Naive thymus-derived CD4-positive, alpha-beta T cell (primary cell): ENCODE data around the gene PSMA1. TPM values are rescaled to one million over a fixed set of nuclear protein-coding genes. Genes with fewer than 3 reads are reported as not detected.
"Not testable (repeated sequence)": the region's sequence is repeated elsewhere in the genome, so short reads cannot be mapped to it uniquely, and the experiment has no call there.

Source experiments
- ATAC-seq: fragments of 150-1000 bp; cut with Tn5 transposase; 2 replicates; pipeline ENCODE4 v1.10.0; 2021; ENCODE audit warnings: mild to moderate bottlenecking, moderate library complexity
- CTCF ChIA-PET: fragments of 350-600 bp; sonication (Branson Sonifier 250); formaldehyde crosslinking; loops from one replicate; lab custom pipeline; 2021; ENCODE audit warnings: antibody characterized with exemption; lab: Charles Lee
- POLR2A ChIA-PET: fragments of 350-600 bp; sonication (Branson Sonifier 250); formaldehyde crosslinking; loops from one replicate; lab custom pipeline; 2021; ENCODE audit warnings: antibody characterized with exemption, inconsistent platforms; lab: Charles Lee
- DNase-seq, 9 donors: peaks; one replicate each; pipeline versions ENCODE4 v3.0.0 to v3.0.0-alpha.2; 2020 to 2022; ENCODE audit warnings: mixed read lengths in 1 of 9
- H3K27ac ChIP-seq: one replicate; pipeline ENCODE4 v1.7.0; 2013; ENCODE audit warnings: mild to moderate bottlenecking, low read depth, low read length, moderate library complexity
- H3K27me3 ChIP-seq, 2 donors: one replicate each; pipeline ENCODE4 v1.7.0; 2013; ENCODE audit warnings: low read length in 2 of 2, mild to moderate bottlenecking in 2 of 2, moderate library complexity in 2 of 2; ENCODE audit not compliant: control insufficient read depth in 2 of 2, insufficient read depth in 2 of 2
- H3K36me3 ChIP-seq, 3 experiments: 1 replicate in 2 of 3; 2 replicates in 1 of 3; pipeline ENCODE4 v1.7.0; 2013; ENCODE audit warnings: low read length in 3 of 3, mild to moderate bottlenecking in 3 of 3, moderate library complexity in 1 of 3; ENCODE audit not compliant: insufficient read depth in 3 of 3, control insufficient read depth in 2 of 3
- H3K4me1 ChIP-seq, 2 donors: one replicate each; pipeline ENCODE4 v1.7.0; 2013; ENCODE audit warnings: low read length in 2 of 2, mild to moderate bottlenecking in 2 of 2, moderate library complexity in 1 of 2; ENCODE audit not compliant: control insufficient read depth in 2 of 2, insufficient read depth in 2 of 2
- H3K4me3 ChIP-seq: 2 replicates; pipeline ENCODE4 v1.7.0; 2013; ENCODE audit warnings: mild to moderate bottlenecking, low read length
- H3K9me3 ChIP-seq, 3 experiments: 1 replicate in 2 of 3; 2 replicates in 1 of 3; pipeline ENCODE4 v1.7.0; 2013; ENCODE audit warnings: low read length in 3 of 3; ENCODE audit not compliant: control insufficient read depth in 2 of 3
- H3K27ac Mint-ChIP-seq, 9 donors: one replicate each; pipeline ENCODE4 v1.8.0; 2020 to 2022; ENCODE audit warnings: mixed read lengths in 9 of 9, mild to moderate bottlenecking in 8 of 9, moderate library complexity in 5 of 9, inconsistent platforms in 2 of 9
- H3K27me3 Mint-ChIP-seq, 5 donors: one replicate each; pipeline ENCODE4 v1.8.0; 2021 to 2022; ENCODE audit warnings: mixed read lengths in 5 of 5, mild to moderate bottlenecking in 1 of 5
- H3K36me3 Mint-ChIP-seq, 5 donors: one replicate each; pipeline ENCODE4 v1.8.0; 2020 to 2022; ENCODE audit warnings: mixed read lengths in 5 of 5, mild to moderate bottlenecking in 3 of 5, inconsistent platforms in 1 of 5
- H3K4me1 Mint-ChIP-seq, 7 donors: one replicate each; pipeline ENCODE4 v1.8.0; 2020 to 2022; ENCODE audit warnings: mixed read lengths in 7 of 7, mild to moderate bottlenecking in 3 of 7, inconsistent platforms in 1 of 7
- H3K4me3 Mint-ChIP-seq, 10 donors: one replicate each; pipeline ENCODE4 v1.8.0; 2020 to 2022; ENCODE audit warnings: mild to moderate bottlenecking in 10 of 10, mixed read lengths in 10 of 10, moderate library complexity in 6 of 10, inconsistent platforms in 2 of 10
- H3K9me3 Mint-ChIP-seq, 11 donors: one replicate each; pipeline ENCODE4 v1.8.0; 2020 to 2022; ENCODE audit warnings: mixed read lengths in 11 of 11, mild to moderate bottlenecking in 4 of 11, inconsistent platforms in 1 of 11, moderate library complexity in 1 of 11
- intact Hi-C, 2 donors: fragments of 100-400 bp; cut with micrococcal nuclease; formaldehyde crosslinking; loops; one replicate each; pipeline ENCODE4 v1.15.1; 2023
- polyA plus RNA-seq, 2 donors: library from polyadenylated mRNA; unstranded; fragments of 300-500 nt; fragmentation: Illumina TruSeq; gene quantifications; one replicate each; pipeline ENCODE4 v1.2.3, GENCODE V29; 2021
- total RNA-seq, 6 experiments: library from RNA in 5 of 6; stranded (reverse) in 5 of 6; gene quantifications; 1 replicate in 5 of 6; 2 replicates in 1 of 6; pipeline ENCODE4 v1.2.3 and lab custom pipeline; 2021 to 2026

The PSMA1 gene
- total and polyA plus RNA-seq, 7 experiments from 2014 or later, result 103 to 253 (median 128) TPM

GRCh38 chr11:14538926-14539554 is 18.9 kb upstream of the PSMA1 start:
- intact Hi-C loops, result loop anchor here (5.0 to 10.0 kb wide), 2 partner anchors 353 to 666 kb away; partner anchors contain the start of gene CYP2R1 (in 1 of the 2)
- Mint-ChIP-seq H3K36me3 (peaks cover 0 to 25% (median 0%) of the 10 kb centered on the region in 5 donors), H3K9me3 (no peaks in the 10 kb centered on the region), H3K27ac (peak overlapping the region in 7 of 9 donors; percentile 62 to 99 (median 82)), H3K27me3 (no peaks in the 10 kb centered on the region), H3K4me1 (peaks cover 9 to 56% (median 45%) of the 10 kb centered on the region in 7 donors), H3K4me3 (no peak overlapping the region)
- H3K4me3 ChIP-seq, result no peak overlapping the region
- CTCF ChIA-PET, result interaction anchor here (0.6 to 2.3 kb wide), 9 partner anchors 82 to 369 kb away, joined by 3 to 8 read pairs (median 3); no protein-coding TSS in a partner anchor
- no peaks in the 10 kb centered on the region for H3K36me3 ChIP-seq
- POLR2A ChIA-PET, result interaction anchor here (0.7 to 2.0 kb wide), 5 partner anchors 14 to 353 kb away, joined by 3 to 8 read pairs (median 3); partner anchors contain the start of gene CYP2R1
- H3K4me1 ChIP-seq, result peaks cover 0 to 17% of the 10 kb centered on the region in 2 donors
- DNase-seq, result no peak
- H3K9me3 ChIP-seq, result no peaks in the 10 kb centered on the region
- ATAC-seq, result no peak
- H3K27me3 ChIP-seq, result no peaks in the 10 kb centered on the region
- no peak overlapping the region for H3K27ac ChIP-seq

- H3K4me3 ChIP-seq, result no peak overlapping the region
- no peaks in the 10 kb centered on the region for H3K9me3 Mint-ChIP-seq
- H3K9me3 ChIP-seq, result no peaks in the 10 kb centered on the region
- H3K27me3 Mint-ChIP-seq, result no peaks in the 10 kb centered on the region
- ChIA-PET POLR2A (interaction anchor here (0.7 to 2.0 kb wide), 4 partner anchors 15 to 354 kb away, joined by 3 to 8 read pairs (median 4); partner anchors contain the start of gene CYP2R1), CTCF (interaction anchor here (1.1 to 2.3 kb wide), 5 partner anchors 98 to 370 kb away, joined by 3 to 8 read pairs (median 4); no protein-coding TSS in a partner anchor)
- H3K4me3 Mint-ChIP-seq, result peak overlapping the region in 3 of 10 donors; percentile 23 to 72 (median 42)
- H3K36me3 Mint-ChIP-seq, result peaks cover 0 to 23% (median 0%) of the 10 kb centered on the region in 5 donors
- intact Hi-C loops, result loop anchor here (5.0 to 10.0 kb wide), 2 partner anchors 354 to 666 kb away; partner anchors contain the start of gene CYP2R1 (in 1 of the 2)
- peak overlapping the region; percentile 21 for H3K27ac ChIP-seq
- H3K4me1 Mint-ChIP-seq, result peaks cover 9 to 55% (median 45%) of the 10 kb centered on the region in 7 donors
- peak overlapping the region; percentile 18 to 99 (median 77) for H3K27ac Mint-ChIP-seq
- no peaks in the 10 kb centered on the region for H3K36me3 ChIP-seq
- DNase-seq (no peak), ATAC-seq (no peak)
- H3K4me1 ChIP-seq, result peaks cover 0 to 17% of the 10 kb centered on the region in 2 donors
- H3K27me3 ChIP-seq, result no peaks in the 10 kb centered on the region
Measured at GRCh38 chr11:14538271-14538925, 18.2 kb upstream of the PSMA1 start.

- peak in 7 of 9 donors; percentile 39 to 74 (median 69) for DNase-seq
- peak; percentile 93 for ATAC-seq
- Histone ChIP-seq H3K9me3 (no peaks in the 10 kb centered on the region), H3K27ac (peak overlapping the region; percentile 69), H3K4me3 (no peak overlapping the region), H3K27me3 (no peaks in the 10 kb centered on the region), H3K4me1 (peaks cover 0 to 17% of the 10 kb centered on the region in 2 donors), H3K36me3 (no peaks in the 10 kb centered on the region)
- peak overlapping the region; percentile 77 to 99 (median 90) for H3K27ac Mint-ChIP-seq
- POLR2A ChIA-PET, result interaction anchor here (1.3 to 1.6 kb wide), 2 partner anchors 41 to 108 kb away, joined by 4 to 9 read pairs; no protein-coding TSS in a partner anchor
- H3K27me3 Mint-ChIP-seq, result no peaks in the 10 kb centered on the region
- H3K9me3 Mint-ChIP-seq, result no peaks in the 10 kb centered on the region
- intact Hi-C loops, result loop anchor here (1.0 to 10.0 kb wide), 11 partner anchors 16 to 668 kb away; partner anchors contain the start of genes PSMA1 (in 2 of the 2) and CYP2R1 (in 1 of the 2)
- CTCF ChIA-PET, result interaction anchor here (0.6 to 0.9 kb wide), 2 partner anchors 19 to 111 kb away, joined by 3 read pairs; no protein-coding TSS in a partner anchor
- peaks cover 9 to 51% (median 45%) of the 10 kb centered on the region in 7 donors for H3K4me1 Mint-ChIP-seq
- peak overlapping the region in 9 of 10 donors; percentile 48 to 86 (median 79) for H3K4me3 Mint-ChIP-seq
- H3K36me3 Mint-ChIP-seq, result peaks cover 0 to 19% (median 0%) of the 10 kb centered on the region in 5 donors
Measured at GRCh38 chr11:14537134-14537599, 17.0 kb upstream of the PSMA1 start.

DNA sequence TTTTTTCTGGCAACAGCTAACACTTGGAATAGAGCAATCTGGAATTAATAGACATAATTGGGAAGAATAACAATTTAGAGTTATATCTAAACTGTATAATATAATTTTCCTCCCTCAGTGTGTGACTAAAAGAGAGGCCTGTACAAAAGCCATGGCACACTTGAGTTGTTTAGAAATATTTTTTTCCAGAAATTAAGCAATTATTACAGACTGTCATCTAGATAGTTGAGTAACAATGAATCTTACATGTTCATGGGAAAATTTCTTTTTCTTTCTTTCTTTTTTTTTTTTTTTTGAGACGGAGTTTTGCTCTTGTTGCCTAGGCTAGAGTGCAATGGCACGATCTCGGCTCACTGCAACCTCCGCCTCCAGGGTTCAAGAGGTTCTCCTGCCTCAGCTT is 15.0 kb upstream of the PSMA1 start:
- POLR2A ChIA-PET, H3K36me3 ChIP-seq, DNase-seq, H3K27me3 ChIP-seq, H3K4me3 ChIP-seq, H3K27ac Mint-ChIP-seq, ATAC-seq, H3K4me3 Mint-ChIP-seq, H3K9me3 ChIP-seq, H3K27me3 Mint-ChIP-seq, H3K9me3 Mint-ChIP-seq, H3K27ac ChIP-seq: not testable (repeated sequence)
- H3K4me1 Mint-ChIP-seq, result peaks cover 6 to 34% (median 31%) of the 10 kb centered on the region in 7 donors
- H3K36me3 Mint-ChIP-seq, result peaks cover 0 to 22% (median 3%) of the 10 kb centered on the region in 5 donors
- peaks cover 0 to 12% of the 10 kb centered on the region in 2 donors for H3K4me1 ChIP-seq
- intact Hi-C loops, result loop anchor here (5.0 to 10.0 kb wide), 2 partner anchors 357 to 670 kb away; partner anchors contain the start of gene CYP2R1 (in 1 of the 2)
- CTCF ChIA-PET, result interaction anchor here (0.6 to 0.9 kb wide), 3 partner anchors 125 to 372 kb away, joined by 3 read pairs; no protein-coding TSS in a partner anchor

DNA sequence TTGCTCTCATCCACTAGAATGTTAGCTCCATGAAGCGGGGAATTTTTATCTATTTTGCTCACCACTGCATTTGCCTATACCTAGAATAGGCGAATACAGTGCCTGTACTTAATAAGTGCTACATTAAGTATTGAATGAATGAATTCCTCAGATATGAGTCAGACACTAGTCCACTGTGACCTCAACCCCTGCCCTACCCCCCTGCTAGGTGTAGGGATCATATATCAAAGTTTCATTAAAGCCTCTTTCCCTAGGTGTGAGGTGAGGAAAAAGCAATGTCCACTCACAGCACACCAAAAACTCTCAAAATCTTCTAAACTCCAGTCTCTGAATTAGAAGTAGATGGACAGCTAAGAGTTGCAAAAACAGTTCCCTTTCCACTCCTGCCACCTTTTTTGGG is 9.8 kb upstream of the PSMA1 start:
- Mint-ChIP-seq H3K4me3 (no peak overlapping the region), H3K27ac (no peak overlapping the region), H3K9me3 (peaks cover 0 to 2% (median 0%) of the 10 kb centered on the region in 11 donors), H3K4me1 (peaks cover 0 to 6% (median 0%) of the 10 kb centered on the region in 7 donors), H3K27me3 (no peaks in the 10 kb centered on the region), H3K36me3 (peaks cover 0 to 14% (median 3%) of the 10 kb centered on the region in 5 donors)
- no peaks in the 10 kb centered on the region for H3K27me3 ChIP-seq
- no peak for ATAC-seq
- DNase-seq, result no peak
- no peak overlapping the region for H3K4me3 ChIP-seq
- H3K36me3 ChIP-seq, result no peaks in the 10 kb centered on the region
- H3K4me1 ChIP-seq, result no peaks in the 10 kb centered on the region
- H3K9me3 ChIP-seq, result no peaks in the 10 kb centered on the region
- POLR2A ChIA-PET, result interaction anchor here (0.6 to 1.4 kb wide), 4 partner anchors 12 to 273 kb away, joined by 3 read pairs; no protein-coding TSS in a partner anchor
- CTCF ChIA-PET, result no interaction called here
- no peak overlapping the region for H3K27ac ChIP-seq
- intact Hi-C loops, result loop anchor here in 1 of 2 donors (5.0 to 10.0 kb wide), 2 partner anchors 33 to 675 kb away; partner anchors contain the start of gene COPB1

- peaks cover 0 to 6% (median 0%) of the 10 kb centered on the region in 7 donors for H3K4me1 Mint-ChIP-seq
- H3K4me3 Mint-ChIP-seq, result no peak overlapping the region
- ATAC-seq (no peak), DNase-seq (no peak)
- H3K27me3 ChIP-seq, result no peaks in the 10 kb centered on the region
- POLR2A ChIA-PET, result interaction anchor here (1.0 to 1.4 kb wide), 3 partner anchors 12 to 240 kb away, joined by 3 read pairs; no protein-coding TSS in a partner anchor
- no peaks in the 10 kb centered on the region for H3K9me3 ChIP-seq
- CTCF ChIA-PET, result no interaction called here
- no peak overlapping the region for H3K4me3 ChIP-seq
- peaks cover 0 to 14% (median 3%) of the 10 kb centered on the region in 5 donors for H3K36me3 Mint-ChIP-seq
- no peaks in the 10 kb centered on the region for H3K27me3 Mint-ChIP-seq
- no peak overlapping the region for H3K27ac ChIP-seq
- H3K4me1 ChIP-seq, result no peaks in the 10 kb centered on the region
- no peaks in the 10 kb centered on the region for H3K36me3 ChIP-seq
- intact Hi-C loops, result no loop called here
- peaks cover 0 to 2% (median 0%) of the 10 kb centered on the region in 11 donors for H3K9me3 Mint-ChIP-seq
- H3K27ac Mint-ChIP-seq, result peak overlapping the region in 2 of 9 donors; percentile 5 to 48
Measured at GRCh38 chr11:14529321-14529720, 9.1 kb upstream of the PSMA1 start.
